Nephron (organoid): Measurements from ENCODE around the gene NOS1.

Experiments used
- H3K27ac Mint-ChIP-seq, 3 experiments: 2 replicates each; pipeline ENCODE4 v1.8.0; 2020; ENCODE audit warnings: mixed read lengths in 3 of 3, mild to moderate bottlenecking in 2 of 3, moderate library complexity in 1 of 3
- H3K27me3 Mint-ChIP-seq: 2 replicates; pipeline ENCODE4 v1.8.0; 2021; ENCODE audit warnings: low read depth, mild to moderate bottlenecking, moderate library complexity, mixed read lengths
- H3K36me3 Mint-ChIP-seq: 2 replicates; pipeline ENCODE4 v1.8.0; 2020; ENCODE audit warnings: low read depth, mixed read lengths
- H3K4me1 Mint-ChIP-seq: 2 replicates; pipeline ENCODE4 v1.8.0; 2020; ENCODE audit warnings: mixed read lengths
- H3K4me3 Mint-ChIP-seq, 3 experiments: 2 replicates each; pipeline ENCODE4 v1.8.0; 2020; ENCODE audit warnings: mild to moderate bottlenecking in 3 of 3, mixed read lengths in 3 of 3, moderate library complexity in 2 of 3
- H3K9me3 Mint-ChIP-seq: 2 replicates; pipeline ENCODE4 v1.8.0; 2020; ENCODE audit warnings: mixed read lengths
- TF ChIP-seq, protein P1 (sequence below), 3 experiments: fragments of 200-600 bp; sonication (generic); IDR thresholded peaks; one replicate each; pipeline ENCODE4 v1.5.0; 2021; ENCODE audit warnings: antibody characterized with exemption in 3 of 3; ENCODE audit not compliant: unreplicated experiment in 3 of 3

Gene NOS1

GRCh38 chr12:117363056-117363662 lies 1.7 kb upstream of the NOS1 start:
- H3K4me1 Mint-ChIP-seq: no peaks in the 10 kb centered on the region
- TF ChIP-seq, protein P1, sequence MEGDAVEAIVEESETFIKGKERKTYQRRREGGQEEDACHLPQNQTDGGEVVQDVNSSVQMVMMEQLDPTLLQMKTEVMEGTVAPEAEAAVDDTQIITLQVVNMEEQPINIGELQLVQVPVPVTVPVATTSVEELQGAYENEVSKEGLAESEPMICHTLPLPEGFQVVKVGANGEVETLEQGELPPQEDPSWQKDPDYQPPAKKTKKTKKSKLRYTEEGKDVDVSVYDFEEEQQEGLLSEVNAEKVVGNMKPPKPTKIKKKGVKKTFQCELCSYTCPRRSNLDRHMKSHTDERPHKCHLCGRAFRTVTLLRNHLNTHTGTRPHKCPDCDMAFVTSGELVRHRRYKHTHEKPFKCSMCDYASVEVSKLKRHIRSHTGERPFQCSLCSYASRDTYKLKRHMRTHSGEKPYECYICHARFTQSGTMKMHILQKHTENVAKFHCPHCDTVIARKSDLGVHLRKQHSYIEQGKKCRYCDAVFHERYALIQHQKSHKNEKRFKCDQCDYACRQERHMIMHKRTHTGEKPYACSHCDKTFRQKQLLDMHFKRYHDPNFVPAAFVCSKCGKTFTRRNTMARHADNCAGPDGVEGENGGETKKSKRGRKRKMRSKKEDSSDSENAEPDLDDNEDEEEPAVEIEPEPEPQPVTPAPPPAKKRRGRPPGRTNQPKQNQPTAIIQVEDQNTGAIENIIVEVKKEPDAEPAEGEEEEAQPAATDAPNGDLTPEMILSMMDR (IDR thresholded peaks at IDR 0.05; ENCODE audit: unreplicated experiment in 3 of 3): no peak
- H3K9me3 Mint-ChIP-seq: no peaks in the 10 kb centered on the region
- no peaks in the 10 kb centered on the region for H3K36me3 Mint-ChIP-seq
- H3K27me3 Mint-ChIP-seq: peaks cover 92% of the 10 kb centered on the region
- H3K4me3 Mint-ChIP-seq: no peak overlapping the region
- no peak overlapping the region for H3K27ac Mint-ChIP-seq

DNA sequence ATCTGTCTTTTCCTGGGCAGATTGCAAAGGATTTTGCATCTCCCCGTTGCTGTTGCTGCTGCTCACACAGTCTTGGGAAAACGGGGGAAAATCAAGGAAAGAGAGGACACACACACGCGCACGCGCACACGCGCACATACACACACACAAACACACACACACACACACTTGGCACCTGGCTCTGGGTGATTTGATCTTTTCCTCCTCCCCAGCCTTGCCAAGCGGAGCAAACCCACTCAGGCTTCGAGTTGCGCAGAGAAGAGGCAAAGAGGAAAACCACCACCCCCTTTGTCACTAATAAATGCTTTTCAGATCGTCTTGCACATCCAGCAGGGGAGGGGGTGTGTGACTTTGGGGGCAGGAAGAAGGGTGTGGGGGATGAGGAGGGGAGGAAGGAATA lies 965 bp upstream of the NOS1 start:
- Mint-ChIP-seq H3K4me3 (no peak overlapping the region), H3K9me3 (no peaks in the 10 kb centered on the region), H3K27me3 (peaks cover 100% of the 10 kb centered on the region), H3K27ac (no peak overlapping the region), H3K36me3 (no peaks in the 10 kb centered on the region), H3K4me1 (no peaks in the 10 kb centered on the region)
- TF ChIP-seq, protein P1 (IDR thresholded peaks at IDR 0.05; ENCODE audit: unreplicated experiment in 3 of 3): no peak

GRCh38 chr12:117361905-117362304 lies 479 bp upstream of the NOS1 start:
- peaks cover 100% of the 10 kb centered on the region for H3K27me3 Mint-ChIP-seq
- H3K9me3 Mint-ChIP-seq: no peaks in the 10 kb centered on the region
- no peaks in the 10 kb centered on the region for H3K4me1 Mint-ChIP-seq
- TF ChIP-seq, protein P1 (IDR thresholded peaks at IDR 0.05; ENCODE audit: unreplicated experiment in 3 of 3): no peak
- no peaks in the 10 kb centered on the region for H3K36me3 Mint-ChIP-seq
- no peak overlapping the region for H3K4me3 Mint-ChIP-seq
- no peak overlapping the region for H3K27ac Mint-ChIP-seq

DNA sequence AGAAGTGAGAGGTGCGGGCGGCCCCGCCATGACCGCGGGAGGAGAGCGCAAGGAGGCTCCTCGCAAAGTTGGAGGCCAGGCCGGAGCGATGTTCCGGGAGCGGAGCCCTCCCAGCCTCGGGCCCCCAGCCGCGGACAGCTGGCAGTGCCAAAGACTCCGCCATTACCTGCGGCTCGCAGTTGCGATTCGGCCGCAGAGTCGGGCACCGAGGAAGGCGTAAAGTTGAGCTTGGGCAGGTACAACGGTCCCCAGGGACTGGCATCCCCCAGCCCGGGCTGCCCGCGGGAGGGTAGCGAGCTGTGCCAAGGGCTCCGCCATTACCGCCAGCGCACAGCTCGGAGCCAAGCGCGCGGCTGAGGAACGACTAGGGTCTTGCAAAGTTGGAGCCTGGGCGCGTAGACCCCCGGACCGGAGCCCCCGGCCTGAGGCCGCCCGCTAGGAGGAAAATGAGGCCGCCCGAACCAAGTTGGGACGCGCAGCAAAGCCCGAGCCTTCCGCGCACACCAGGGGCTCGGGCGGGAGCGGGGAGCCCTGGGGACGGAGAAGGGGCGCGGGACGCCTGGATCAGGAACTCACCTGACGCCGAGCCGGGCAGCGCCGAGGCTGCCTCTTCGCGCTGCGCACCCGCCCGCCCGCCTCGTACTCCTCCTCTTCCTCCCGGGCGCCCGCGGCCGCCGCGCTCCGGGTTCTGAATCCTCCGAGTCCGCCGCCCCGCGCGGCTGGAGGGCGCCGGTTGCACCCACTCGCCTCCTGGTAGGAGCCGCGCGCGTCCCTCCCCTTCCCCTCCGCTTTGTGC lies 677 bp downstream of the NOS1 start:
- Mint-ChIP-seq H3K4me1 (no peaks in the 10 kb centered on the region), H3K27me3 (peaks cover 100% of the 10 kb centered on the region), H3K36me3 (no peaks in the 10 kb centered on the region), H3K4me3 (peak overlapping the region; percentile 49 to 62 (median 50)), H3K27ac (no peak overlapping the region), H3K9me3 (no peaks in the 10 kb centered on the region)
- TF ChIP-seq, protein P1 (IDR thresholded peaks at IDR 0.05; ENCODE audit: unreplicated experiment in 3 of 3): no peak

DNA sequence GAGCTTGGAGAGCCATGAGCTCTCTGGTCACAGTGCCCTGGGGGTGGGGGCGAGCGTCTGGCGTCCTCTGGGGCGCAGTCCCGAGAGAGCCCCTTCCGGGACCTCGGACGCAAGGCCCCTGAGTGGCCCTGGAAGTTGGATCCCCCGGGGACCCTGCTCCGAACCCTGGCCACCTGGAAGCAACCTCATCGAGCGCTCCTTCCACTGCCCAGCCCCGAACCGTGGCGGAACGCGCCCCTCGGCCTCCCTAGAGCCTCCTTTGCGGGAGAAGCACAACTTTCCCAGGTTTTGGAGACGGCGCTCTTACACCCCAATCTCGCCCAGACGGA lies 1.2 kb downstream of the NOS1 start:
- H3K9me3 Mint-ChIP-seq: no peaks in the 10 kb centered on the region
- H3K4me3 Mint-ChIP-seq: peak overlapping the region; percentile 49 to 62 (median 50)
- H3K36me3 Mint-ChIP-seq: no peaks in the 10 kb centered on the region
- peaks cover 96% of the 10 kb centered on the region for H3K27me3 Mint-ChIP-seq
- no peaks in the 10 kb centered on the region for H3K4me1 Mint-ChIP-seq
- H3K27ac Mint-ChIP-seq: no peak overlapping the region
- TF ChIP-seq, protein P1 (IDR thresholded peaks at IDR 0.05; ENCODE audit: unreplicated experiment in 3 of 3): no peak
